NT2/D1 (cell line): ENCODE results near the gene FOXP3.
"Not testable (repeated sequence)": the region's sequence is repeated elsewhere in the genome, so short reads cannot be mapped to it uniquely, and the experiment has no call there.

Source experiments
- DNase-seq: peaks from one replicate; pipeline ENCODE4 v3.0.0-alpha.2; 2011; ENCODE audit warnings: low read depth, low spot score
- H3K27me3 ChIP-seq: 2 replicates; pipeline ENCODE4 v1.6.0; 2011; ENCODE audit warnings: mild to moderate bottlenecking; ENCODE audit not compliant: insufficient read length, insufficient read depth
- H3K36me3 ChIP-seq: 2 replicates; pipeline ENCODE4 v1.6.1; 2011; ENCODE audit warnings: mild to moderate bottlenecking, low read length, mixed read lengths; ENCODE audit not compliant: insufficient read depth, insufficient read length
- H3K4me1 ChIP-seq: 2 replicates; pipeline ENCODE4 v1.5.1; 2011; ENCODE audit not compliant: insufficient read depth, insufficient read length
- H3K4me3 ChIP-seq: 2 replicates; pipeline ENCODE4 v1.5.1; 2011; ENCODE audit warnings: low read depth; ENCODE audit not compliant: insufficient read length
- H3K9ac ChIP-seq: 2 replicates; pipeline ENCODE4 v1.6.0; 2011; ENCODE audit warnings: low read depth; ENCODE audit not compliant: insufficient read length
- H3K9me3 ChIP-seq: 2 replicates; pipeline ENCODE4 v1.5.1; 2011; ENCODE audit warnings: mild to moderate bottlenecking, low read length; ENCODE audit not compliant: insufficient read depth
- SUZ12 ChIP-seq: IDR thresholded peaks from 2 replicates; pipeline ENCODE4 v1.6.1; 2011; ENCODE audit not compliant: insufficient read length, insufficient read depth; ENCODE audit errors: extremely low read depth
- YY1 ChIP-seq: IDR thresholded peaks from 2 replicates; pipeline ENCODE4 v1.6.1; 2011; ENCODE audit not compliant: insufficient read length, insufficient read depth
- ZNF274 ChIP-seq: IDR thresholded peaks from 2 replicates; pipeline ENCODE4 v1.6.1; 2011; ENCODE audit warnings: mild to moderate bottlenecking, low read depth, low read length

The FOXP3 gene

GRCh38 chrX:49300703-49301102, 36.2 kb upstream of the FOXP3 start:
- TF ChIP-seq ZNF274 (no peak), SUZ12 (no peak)

DNA sequence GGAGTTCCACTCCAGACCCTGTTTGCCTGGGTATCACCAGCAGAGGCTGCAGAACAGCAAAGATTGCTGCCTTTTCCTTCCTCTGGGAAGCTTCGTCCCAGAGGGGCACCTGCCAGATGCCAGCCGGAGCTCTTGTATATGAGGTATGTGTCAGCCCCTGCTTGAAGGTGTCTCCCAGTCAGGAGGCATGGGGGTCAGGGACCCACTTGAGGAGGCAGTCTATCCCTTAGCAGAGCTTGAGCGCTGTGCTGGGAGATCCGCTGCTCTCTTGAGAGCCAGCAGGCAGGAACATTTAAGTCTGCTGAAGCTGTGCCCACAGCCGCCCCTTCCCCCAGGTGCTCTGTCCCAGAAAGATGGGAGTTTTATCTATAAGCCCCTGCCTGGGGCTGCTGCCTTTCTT, 34.8 kb upstream of the FOXP3 start:
- H3K4me3 ChIP-seq, H3K36me3 ChIP-seq, DNase-seq, H3K4me1 ChIP-seq, H3K9ac ChIP-seq, H3K27me3 ChIP-seq, H3K9me3 ChIP-seq: not testable (repeated sequence)

More at GRCh38 chrX:49300703-49301102, 36.2 kb upstream of the FOXP3 start:
- Histone ChIP-seq H3K9me3 (no peaks in the 10 kb centered on the region), H3K4me3 (no peak overlapping the region), H3K27me3 (no peaks in the 10 kb centered on the region), H3K4me1 (no peaks in the 10 kb centered on the region), H3K9ac (no peak overlapping the region), H3K36me3 (no peaks in the 10 kb centered on the region)
- no peak for DNase-seq

GRCh38 chrX:49292400-49293362, 28.2 kb upstream of the FOXP3 start:
- Histone ChIP-seq H3K27me3 (no peaks in the 10 kb centered on the region), H3K9ac (peak overlapping the region; percentile 50), H3K9me3 (no peaks in the 10 kb centered on the region), H3K4me1 (peaks cover 7% of the 10 kb centered on the region), H3K36me3 (no peaks in the 10 kb centered on the region), H3K4me3 (no peak overlapping the region)
- TF ChIP-seq ZNF274 (no peak), YY1 (no peak), SUZ12 (no peak)
- DNase-seq = no peak

- no peak overlapping the region for H3K4me3 ChIP-seq
- TF ChIP-seq YY1 (no peak), ZNF274 (no peak), SUZ12 (no peak)
- H3K9me3 ChIP-seq = no peaks in the 10 kb centered on the region
- H3K27me3 ChIP-seq = no peaks in the 10 kb centered on the region
- peak; percentile 62 for DNase-seq
- no peak overlapping the region for H3K9ac ChIP-seq
- peaks cover under 1% of the 10 kb centered on the region for H3K36me3 ChIP-seq
- H3K4me1 ChIP-seq = peaks cover 7% of the 10 kb centered on the region
Measured at GRCh38 chrX:49291615-49292337, 27.3 kb upstream of the FOXP3 start.

- Histone ChIP-seq H3K9me3 (no peaks in the 10 kb centered on the region), H3K36me3 (peaks cover 14% of the 10 kb centered on the region), H3K27me3 (no peaks in the 10 kb centered on the region), H3K9ac (no peak overlapping the region), H3K4me1 (peaks cover 7% of the 10 kb centered on the region), H3K4me3 (no peak overlapping the region)
- DNase-seq = no peak
- TF ChIP-seq YY1 (no peak), SUZ12 (no peak), ZNF274 (no peak)
Measured at GRCh38 chrX:49290215-49290614, 25.7 kb upstream of the FOXP3 start.

DNA sequence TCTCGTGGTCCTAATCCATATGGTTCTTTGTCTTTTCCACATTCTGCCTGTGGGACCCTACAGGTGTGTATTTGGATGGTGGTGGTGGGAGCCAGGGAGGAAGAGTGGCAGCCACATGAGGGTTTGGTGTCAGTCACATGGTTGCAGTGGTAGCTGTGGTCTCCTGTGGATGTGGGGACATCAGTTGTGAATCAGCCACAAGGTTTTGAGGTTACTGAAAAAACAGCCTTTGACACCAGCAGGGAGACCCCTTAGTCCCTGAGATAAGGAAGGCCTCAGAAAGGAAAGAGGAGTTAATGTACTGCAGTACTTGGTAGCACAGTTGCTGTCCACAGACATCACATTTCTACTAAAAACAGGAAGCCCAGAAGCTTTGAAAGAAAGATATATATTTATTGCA, 23.2 kb upstream of the FOXP3 start:
- Histone ChIP-seq H3K9me3 (no peaks in the 10 kb centered on the region), H3K4me1 (peaks cover 5% of the 10 kb centered on the region), H3K27me3 (no peaks in the 10 kb centered on the region), H3K36me3 (peaks cover 18% of the 10 kb centered on the region), H3K9ac (no peak overlapping the region), H3K4me3 (no peak overlapping the region)
- DNase-seq = no peak
- TF ChIP-seq SUZ12 = no peak
- TF ChIP-seq YY1 = no peak
- TF ChIP-seq ZNF274 = no peak

GRCh38 chrX:49286581-49286980, 22.1 kb upstream of the FOXP3 start:
- H3K4me3 ChIP-seq = no peak overlapping the region
- DNase-seq = no peak
- H3K4me1 ChIP-seq = peaks cover 4% of the 10 kb centered on the region
- TF ChIP-seq ZNF274 (no peak), YY1 (no peak), SUZ12 (no peak)
- H3K36me3 ChIP-seq = peaks cover 18% of the 10 kb centered on the region
- no peaks in the 10 kb centered on the region for H3K27me3 ChIP-seq
- H3K9ac ChIP-seq = no peak overlapping the region
- no peaks in the 10 kb centered on the region for H3K9me3 ChIP-seq
